GM18909 (cell line): ENCODE results near the gene OR10V1.
A peak's percentile ranks its signal among the peaks of the same experiment; 100 is the strongest.

Source experiments
- ATAC-seq: cut with Tn5 transposase; IDR thresholded peaks from one replicate; pipeline ENCODE4 v1.9.1; 2021; ENCODE audit warnings: mild to moderate bottlenecking; ENCODE audit not compliant: unreplicated experiment, poor library complexity

Gene OR10V1

DNA sequence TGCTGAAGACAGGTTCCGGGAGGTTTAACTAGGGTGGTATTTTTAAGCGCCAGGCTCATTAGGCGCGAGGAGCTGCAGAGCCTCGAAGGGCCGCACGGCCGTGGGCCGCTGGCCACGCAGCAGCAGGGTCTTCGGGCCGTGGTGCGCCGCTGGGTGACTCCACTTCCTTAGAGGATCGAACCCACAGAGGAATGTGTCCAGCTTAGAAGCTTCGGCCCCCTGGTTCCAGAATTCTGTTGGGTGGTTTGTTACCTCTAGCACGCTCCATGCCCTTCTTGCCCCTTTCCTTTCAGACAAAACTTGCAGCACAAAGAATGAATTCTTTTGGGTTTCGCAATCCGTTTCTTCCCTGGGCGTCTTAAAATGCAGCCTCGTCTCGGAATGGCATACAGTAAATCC is 44.0 kb downstream of the OR10V1 start:
- ATAC-seq = no peak

DNA sequence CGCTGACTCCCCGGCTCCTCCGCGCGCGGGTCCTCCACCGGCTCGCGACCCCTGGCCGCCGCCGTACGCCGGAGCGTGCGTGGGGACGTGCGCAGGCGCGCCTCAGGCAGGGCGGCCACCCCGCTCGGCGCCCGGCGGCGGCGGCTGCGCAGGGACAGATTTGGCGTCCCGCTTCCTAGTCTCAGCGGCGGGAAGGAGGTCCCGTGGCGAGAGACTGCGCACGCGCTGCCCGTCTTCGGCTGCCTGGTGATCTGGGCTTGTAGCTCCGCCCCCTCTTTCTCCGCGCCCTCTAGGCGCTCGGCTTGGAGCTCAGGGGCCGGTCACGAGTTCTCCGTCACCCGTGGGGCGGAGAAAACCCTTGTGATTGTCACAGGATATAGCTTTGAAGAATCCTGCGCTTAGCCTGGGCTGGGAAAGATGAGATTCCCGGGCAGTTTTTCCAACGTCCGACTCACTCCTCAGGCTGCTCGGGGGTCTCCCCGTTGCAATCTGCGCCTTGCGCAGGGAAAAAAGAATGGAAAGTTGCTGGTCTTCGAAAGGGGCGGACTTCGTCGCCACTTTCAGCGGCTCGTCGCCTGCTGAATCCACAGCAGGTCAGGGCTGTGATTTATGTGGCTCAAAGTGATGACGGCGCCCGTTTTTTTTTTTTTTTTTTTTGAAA is 44.6 kb downstream of the OR10V1 start, which contains the start of gene PATL1:
TSS of gene PATL1 (minus strand) at position 88 of the 661 bp plus-strand sequence. CDS start 142 bp downstream, outside the sequence.
- ATAC-seq = peak; percentile 94

DNA sequence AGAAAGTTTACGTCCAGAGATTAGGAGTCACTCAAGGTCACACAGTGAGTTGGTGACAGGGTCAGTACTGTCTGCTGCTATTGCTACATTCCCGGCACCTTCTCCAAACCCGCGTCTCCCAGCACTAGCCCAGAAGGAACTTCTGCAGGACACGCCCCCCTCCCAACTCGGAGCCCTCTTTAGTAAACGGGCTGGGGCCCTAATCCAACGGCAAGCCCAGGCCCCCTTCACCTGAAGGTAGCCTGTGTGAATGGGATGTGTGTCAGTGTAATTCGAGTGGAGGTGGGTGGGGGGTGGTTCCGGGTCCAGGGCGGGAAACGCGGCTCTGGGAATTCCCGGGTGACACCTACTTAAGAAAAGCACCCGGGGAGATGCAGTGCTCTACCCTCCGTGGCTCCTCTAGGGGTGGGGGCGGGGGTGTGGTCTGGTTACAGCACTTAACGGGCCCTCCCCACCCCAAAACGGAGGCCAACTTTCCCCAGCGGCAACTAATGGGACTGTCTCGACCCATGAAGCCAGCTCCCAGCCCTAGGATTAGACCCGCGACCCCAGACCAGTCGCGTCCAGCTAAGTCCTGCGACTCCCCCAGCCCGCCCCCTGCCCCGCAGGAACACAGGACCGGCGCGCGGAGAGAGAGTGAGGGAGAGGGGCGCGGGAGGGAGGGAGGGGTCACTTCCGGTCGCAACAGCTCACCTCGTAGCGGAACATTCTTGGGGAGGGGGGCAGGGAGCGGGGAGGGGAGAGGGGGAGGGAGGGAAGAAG is 45.3 kb downstream of the OR10V1 start:
- peak; percentile 35 for ATAC-seq

DNA sequence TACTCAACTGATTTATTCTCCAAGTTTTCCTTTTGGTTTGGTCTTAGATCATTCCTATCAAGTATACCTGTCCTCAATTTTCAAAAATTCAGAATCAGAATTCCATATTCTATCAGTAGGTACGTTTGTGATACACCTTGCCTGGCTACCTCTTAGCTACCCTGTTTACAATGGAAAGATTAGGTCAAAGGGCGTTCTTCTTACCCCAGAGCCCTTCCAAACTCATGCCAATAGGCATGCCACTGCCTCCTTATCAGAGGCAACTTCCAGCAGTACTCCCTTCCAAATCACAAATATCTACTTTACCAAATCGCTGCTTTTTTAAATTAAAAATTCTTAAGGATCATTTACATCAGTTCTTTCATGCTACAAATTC is 45.8 kb downstream of the OR10V1 start:
- no peak for ATAC-seq

DNA sequence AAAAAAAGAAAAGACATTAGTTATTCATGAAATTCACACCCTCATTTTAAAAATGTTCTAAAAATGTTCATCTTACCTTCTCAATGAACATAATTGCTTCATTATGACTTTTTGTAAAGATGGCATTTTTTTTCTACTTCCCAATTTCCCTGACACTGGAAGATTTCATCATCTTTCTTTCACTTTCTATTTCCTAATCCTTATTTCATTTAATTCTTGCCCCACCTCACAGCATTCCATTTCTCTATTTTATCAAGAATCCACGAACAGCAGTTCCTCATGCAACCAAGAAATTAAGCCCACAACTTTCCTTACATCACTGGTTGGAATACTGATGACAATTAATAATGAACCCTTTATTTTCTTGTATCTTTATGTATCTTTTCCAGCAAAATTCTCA is 46.7 kb downstream of the OR10V1 start:
- ATAC-seq = no peak
